C4-2B (cell line): Measurements from ENCODE around the gene TRIO.
"Not testable (repeated sequence)": the region's sequence is repeated elsewhere in the genome, so short reads cannot be mapped to it uniquely, and the experiment has no call there.

ENCODE experiments used
- H3K27ac ChIP-seq: fragments of 450-650 bp; 2 replicates; pipeline ENCODE4 v1.5.1; 2017
- ZFX ChIP-seq: fragments of 450-650 bp; IDR thresholded peaks from 2 replicates; pipeline ENCODE4 v1.6.1; 2017
- TF ChIP-seq, protein P1 (sequence below): fragments of 450-650 bp; conservative IDR thresholded peaks from 2 replicates; pipeline ENCODE4 v1.5.1; 2017; ENCODE audit warnings: mild to moderate bottlenecking

TRIO gene

DNA sequence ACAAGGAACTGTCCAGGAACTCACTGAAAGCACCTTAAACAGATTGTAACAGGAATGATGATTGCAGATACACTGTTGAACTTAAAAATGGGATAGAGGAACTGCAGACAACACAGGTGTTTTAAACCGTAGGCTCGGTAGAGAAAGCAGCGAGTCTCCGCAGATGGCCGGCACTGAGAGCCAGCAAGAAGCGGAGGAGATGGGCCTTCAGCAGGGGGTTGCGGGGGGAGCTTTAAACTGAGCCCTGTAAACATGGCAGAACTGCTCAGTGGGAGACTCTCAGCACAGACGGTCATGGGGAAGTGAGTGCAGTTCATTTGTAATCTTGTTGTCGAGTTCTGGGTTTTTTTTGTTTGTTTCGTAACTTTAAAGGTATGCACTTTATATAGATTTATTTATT lies 283.4 kb downstream of the TRIO start:
- TF ChIP-seq, protein P1, sequence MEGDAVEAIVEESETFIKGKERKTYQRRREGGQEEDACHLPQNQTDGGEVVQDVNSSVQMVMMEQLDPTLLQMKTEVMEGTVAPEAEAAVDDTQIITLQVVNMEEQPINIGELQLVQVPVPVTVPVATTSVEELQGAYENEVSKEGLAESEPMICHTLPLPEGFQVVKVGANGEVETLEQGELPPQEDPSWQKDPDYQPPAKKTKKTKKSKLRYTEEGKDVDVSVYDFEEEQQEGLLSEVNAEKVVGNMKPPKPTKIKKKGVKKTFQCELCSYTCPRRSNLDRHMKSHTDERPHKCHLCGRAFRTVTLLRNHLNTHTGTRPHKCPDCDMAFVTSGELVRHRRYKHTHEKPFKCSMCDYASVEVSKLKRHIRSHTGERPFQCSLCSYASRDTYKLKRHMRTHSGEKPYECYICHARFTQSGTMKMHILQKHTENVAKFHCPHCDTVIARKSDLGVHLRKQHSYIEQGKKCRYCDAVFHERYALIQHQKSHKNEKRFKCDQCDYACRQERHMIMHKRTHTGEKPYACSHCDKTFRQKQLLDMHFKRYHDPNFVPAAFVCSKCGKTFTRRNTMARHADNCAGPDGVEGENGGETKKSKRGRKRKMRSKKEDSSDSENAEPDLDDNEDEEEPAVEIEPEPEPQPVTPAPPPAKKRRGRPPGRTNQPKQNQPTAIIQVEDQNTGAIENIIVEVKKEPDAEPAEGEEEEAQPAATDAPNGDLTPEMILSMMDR, result no peak
- TF ChIP-seq ZFX, result no peak
- H3K27ac ChIP-seq, result no peak overlapping the region

DNA sequence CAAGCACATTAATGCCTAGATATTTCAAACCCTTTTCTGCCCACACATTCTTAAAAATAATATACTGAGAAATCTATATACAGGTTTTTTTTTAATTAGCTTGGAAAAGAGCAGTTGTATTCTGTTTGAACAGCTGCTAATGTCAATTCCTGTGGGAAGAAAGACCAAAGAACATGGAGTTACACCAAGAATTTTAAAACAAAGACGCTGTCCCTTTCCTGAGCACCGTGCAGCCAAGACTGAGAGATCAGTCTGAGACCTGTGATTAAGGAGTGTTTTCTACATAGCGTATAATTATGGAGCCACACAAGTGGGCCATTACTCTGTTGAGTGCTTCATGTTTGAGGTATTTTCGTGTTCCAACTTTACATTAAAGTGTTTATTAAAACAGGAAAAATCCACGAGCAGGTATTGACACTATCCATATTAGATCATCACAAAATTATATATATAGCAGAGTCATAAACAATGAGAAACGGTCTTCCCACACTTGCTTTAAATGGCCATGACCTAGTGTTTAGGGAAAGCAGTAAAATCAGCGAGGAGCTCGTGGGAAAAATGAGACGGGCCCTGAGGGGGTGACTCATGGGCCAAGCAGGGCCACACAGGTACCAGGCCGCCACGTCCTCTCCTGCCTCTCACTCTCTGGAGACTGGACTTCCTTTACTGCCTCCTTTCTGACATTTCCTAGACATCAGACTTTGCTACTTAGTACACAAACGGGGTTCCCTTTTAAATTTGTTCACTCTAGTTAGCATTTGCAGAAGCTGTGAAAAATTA lies 285.4 kb downstream of the TRIO start:
- TF ChIP-seq, protein P1, result no peak
- TF ChIP-seq ZFX, result no peak
- H3K27ac ChIP-seq, result peak overlapping the region; percentile 18; the same call in 1 of the 2 replicates

DNA sequence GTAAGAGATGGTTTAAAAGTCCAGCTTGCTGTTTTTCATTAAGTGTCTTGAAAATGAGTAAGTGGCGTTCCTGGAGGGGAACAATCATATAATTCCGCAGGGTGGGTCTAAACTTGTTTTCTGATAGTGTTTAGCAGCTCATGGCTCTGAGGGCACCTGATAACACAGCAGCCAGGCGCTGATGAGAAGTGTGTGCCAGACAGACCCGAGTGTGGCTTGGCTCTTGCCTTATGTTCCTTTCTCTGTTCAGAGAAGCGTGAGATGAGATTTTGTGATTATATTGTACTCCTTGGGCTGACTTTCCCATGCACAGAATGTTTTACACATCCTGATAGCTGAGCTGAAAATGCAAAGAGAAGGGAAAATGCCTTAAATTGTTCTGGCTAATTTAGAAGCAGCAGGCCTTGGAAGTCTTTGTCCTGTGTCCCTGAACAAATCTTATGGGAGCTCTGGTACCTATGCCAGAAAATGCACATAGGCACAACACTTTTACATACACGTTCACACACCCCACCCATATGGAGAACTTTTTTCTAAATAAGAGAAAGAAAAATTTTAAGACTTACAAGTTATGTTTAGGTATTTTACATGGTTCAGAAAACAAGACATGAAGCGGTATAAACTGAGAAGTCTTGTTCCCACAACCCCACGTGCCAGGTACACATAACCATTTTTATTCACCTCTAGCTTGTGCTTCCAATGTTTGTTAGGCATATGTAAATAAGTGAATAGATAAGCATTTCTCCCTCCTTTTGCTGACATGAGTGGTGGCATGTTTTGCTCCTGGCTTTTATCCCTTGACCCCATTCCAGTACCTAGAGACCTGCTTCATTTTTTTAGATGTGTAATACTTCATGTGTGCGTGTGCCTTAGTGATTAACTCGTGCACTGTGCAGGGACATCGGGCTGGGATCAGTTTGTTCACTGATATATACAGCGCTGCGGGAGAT lies 286.2 kb downstream of the TRIO start:
- no peak for TF ChIP-seq ZFX
- TF ChIP-seq, protein P1, result no peak

DNA sequence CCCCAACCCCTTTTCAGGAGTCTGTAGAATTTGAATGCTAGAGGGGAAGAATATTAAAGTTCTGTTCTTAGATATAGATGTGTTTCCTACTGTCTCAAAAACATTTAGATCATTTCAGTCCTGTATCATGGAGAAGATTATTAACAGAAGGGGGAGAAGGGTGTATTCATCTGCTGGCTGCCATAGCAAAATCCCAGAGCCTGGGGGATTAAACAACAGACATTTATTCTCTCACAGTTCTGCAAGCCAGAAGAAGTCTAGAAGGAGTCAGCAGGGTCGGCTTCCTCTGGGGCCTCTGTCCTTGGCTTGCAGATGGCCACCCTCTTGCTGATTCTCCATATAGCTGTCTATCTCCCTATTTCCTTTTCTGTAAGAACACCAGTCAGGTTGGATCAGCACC lies 288.4 kb downstream of the TRIO start:
- no peak for TF ChIP-seq ZFX
- TF ChIP-seq, protein P1, result no peak
- H3K27ac ChIP-seq, result no peak overlapping the region

More for the DNA sequence above, 286.2 kb downstream of the TRIO start:
- H3K27ac ChIP-seq, result peak overlapping the region; percentile 18; the same call in 1 of the 2 replicates

DNA sequence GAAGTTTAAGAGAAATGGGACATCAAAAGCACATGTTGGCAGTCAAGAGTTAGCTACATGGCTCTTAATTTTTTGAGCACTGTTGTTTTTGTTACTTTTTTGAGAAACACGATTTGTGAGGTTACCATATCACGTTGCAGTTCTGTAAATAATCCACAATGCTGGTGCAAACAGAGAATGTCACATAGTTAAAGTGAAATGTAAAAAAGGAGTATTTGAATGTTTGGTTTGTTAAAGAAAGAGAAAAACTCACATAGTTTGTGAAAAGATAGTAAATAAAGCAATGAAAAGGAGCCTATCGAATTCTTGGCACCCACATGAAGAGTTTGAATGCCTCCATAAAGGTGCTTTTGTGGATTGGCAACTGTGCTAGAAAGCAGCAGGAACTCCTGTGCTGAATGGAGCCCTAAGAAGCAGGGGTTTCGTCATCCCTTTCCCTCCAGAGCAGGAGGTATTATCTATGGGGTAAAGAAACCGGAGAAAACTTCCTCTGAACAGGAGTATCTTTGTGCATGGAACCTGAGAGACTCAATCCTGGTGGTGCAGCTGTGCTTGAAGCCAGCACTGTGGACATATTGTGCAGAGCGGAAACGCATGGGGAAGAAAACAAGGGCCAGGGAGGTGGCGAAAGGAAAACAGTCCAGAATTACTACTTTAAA lies 289.9 kb downstream of the TRIO start:
- no peak for TF ChIP-seq ZFX
- TF ChIP-seq, protein P1, result no peak
- H3K27ac ChIP-seq, result no peak overlapping the region

DNA sequence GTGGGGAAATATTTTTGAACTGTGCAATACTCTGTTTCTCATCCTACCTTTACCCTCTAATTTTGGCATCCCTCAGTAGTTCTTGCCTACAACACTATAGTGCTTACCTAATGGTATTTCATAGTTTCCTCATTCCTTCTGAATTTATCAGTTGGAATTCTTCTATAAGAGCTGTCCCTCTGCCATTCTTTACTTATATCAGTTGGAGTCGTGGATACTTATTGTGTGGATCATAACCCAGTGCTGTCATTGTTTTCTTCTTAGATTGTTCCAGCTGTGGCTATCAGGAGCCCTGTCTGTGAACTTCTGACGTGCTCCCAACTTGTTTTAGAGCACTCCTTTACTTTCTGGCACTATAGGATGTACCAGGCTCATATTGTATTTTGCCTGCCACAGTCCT lies 292.3 kb downstream of the TRIO start:
- no peak overlapping the region for H3K27ac ChIP-seq

DNA sequence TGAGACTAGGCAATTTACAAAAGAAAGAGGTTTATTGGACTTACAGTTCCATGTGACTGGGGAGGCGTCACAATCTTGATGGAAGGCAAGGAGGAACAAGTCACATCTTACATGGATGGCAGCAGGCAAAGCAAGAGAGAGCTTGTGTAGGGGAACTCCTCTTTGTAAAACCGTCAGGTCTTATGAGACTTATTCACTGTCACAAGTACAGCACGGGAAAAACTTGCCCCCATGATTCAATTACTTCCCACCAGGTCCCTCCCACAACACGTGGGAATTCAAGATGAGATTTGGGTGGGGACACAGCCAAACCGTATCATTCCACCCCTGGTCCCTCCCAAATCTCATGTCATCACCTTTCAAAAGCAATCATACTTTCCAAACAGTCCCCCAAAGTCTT lies 293.0 kb downstream of the TRIO start:
- H3K27ac ChIP-seq, result not testable (repeated sequence)

More for the DNA sequence above, 292.3 kb downstream of the TRIO start:
- TF ChIP-seq, protein P1, result no peak
- TF ChIP-seq ZFX, result no peak
